ENCODE data around the gene UGT2B17. TPM values are rescaled to one million over a fixed set of nuclear protein-coding genes. Genes with fewer than 3 reads are reported as not detected.
"Not testable (repeated sequence)": the region's sequence is repeated elsewhere in the genome, so short reads cannot be mapped to it uniquely, and the experiment has no call there.

The UGT2B17 gene
- total and polyA plus RNA-seq, 8 donors: 0.11 to 1.1 (median 0.42) TPM

- WGBS, 2 donors: 96% methylated on average over 3 of the region's 3 CpGs; no CpG with 5 or more reads in 1 of the 2 donors
- H3K4me3 ChIP-seq: no peak overlapping the region
- no peaks in the 10 kb centered on the region for H3K36me3 ChIP-seq
- no peaks in the 10 kb centered on the region for H3K27me3 ChIP-seq
- no peaks in the 10 kb centered on the region for H3K4me1 ChIP-seq
- intact Hi-C loops (cut with DNase I): no loop called here
- DNase-seq: no peak
- no peaks in the 10 kb centered on the region for H3K9me3 ChIP-seq
- no peak for TF ChIP-seq CTCF (IDR thresholded peaks at IDR 0.05)
- no peak for FAIRE-seq
- no peak for ATAC-seq
- no peak overlapping the region for H3K27ac ChIP-seq
These were observed 1.5 kb upstream of the UGT2B17 start for GRCh38 chr4:68577590-68577989.

- ATAC-seq; H3K9me3 ChIP-seq; FAIRE-seq; H3K4me1 ChIP-seq; H3K36me3 ChIP-seq; DNase-seq; H3K27ac ChIP-seq; H3K27me3 ChIP-seq; H3K4me3 ChIP-seq; intact Hi-C loops (cut with DNase I): not testable (repeated sequence)
- 92% methylated on average over 5 of the region's 5 CpGs; no CpG with 5 or more reads in 1 of the 2 donors for WGBS, 2 donors
These were observed 486 bp downstream of the UGT2B17 start for GRCh38 chr4:68575636-68576035.

GRCh38 chr4:68575081-68575480 lies 1.0 kb downstream of the UGT2B17 start:
- TF ChIP-seq CTCF (IDR thresholded peaks at IDR 0.05): no peak
- ATAC-seq (no peak), DNase-seq (no peak), FAIRE-seq (no peak)
- no peaks in the 10 kb centered on the region for H3K36me3 ChIP-seq
- no peaks in the 10 kb centered on the region for H3K9me3 ChIP-seq
- intact Hi-C loops (cut with DNase I): no loop called here
- no peak overlapping the region for H3K27ac ChIP-seq
- H3K4me1 ChIP-seq: no peaks in the 10 kb centered on the region
- WGBS, 2 donors: 96% methylated on average over 1 of the region's 1 CpG; no CpG with 5 or more reads in 1 of the 2 donors
- no peak overlapping the region for H3K4me3 ChIP-seq
- H3K27me3 ChIP-seq: no peaks in the 10 kb centered on the region

GRCh38 chr4:68572653-68573170 lies 3.4 kb downstream of the UGT2B17 start:
- Histone ChIP-seq H3K36me3 (no peaks in the 10 kb centered on the region), H3K9me3 (no peaks in the 10 kb centered on the region), H3K4me3 (no peak overlapping the region), H3K27ac (no peak overlapping the region), H3K4me1 (no peaks in the 10 kb centered on the region), H3K27me3 (no peaks in the 10 kb centered on the region)
- TF ChIP-seq CTCF (IDR thresholded peaks at IDR 0.05): no peak
- no peak for DNase-seq
- WGBS, 2 donors: 94% methylated on average over 3 of the region's 3 CpGs; no CpG with 5 or more reads in 1 of the 2 donors
- no peak for FAIRE-seq
- no peak for ATAC-seq
- intact Hi-C loops (cut with DNase I): no loop called here

GRCh38 chr4:68570122-68570507 lies 6.0 kb downstream of the UGT2B17 start:
- no peaks in the 10 kb centered on the region for H3K9me3 ChIP-seq
- H3K27me3 ChIP-seq: no peaks in the 10 kb centered on the region
- no peak for TF ChIP-seq CTCF (IDR thresholded peaks at IDR 0.05)
- intact Hi-C loops (cut with DNase I): no loop called here
- 77% methylated on average over 4 of the region's 4 CpGs; no CpG with 5 or more reads in 1 of the 2 donors for WGBS, 2 donors
- no peak overlapping the region for H3K4me3 ChIP-seq
- H3K36me3 ChIP-seq: no peaks in the 10 kb centered on the region
- FAIRE-seq: no peak
- no peak for DNase-seq
- H3K4me1 ChIP-seq: no peaks in the 10 kb centered on the region
- H3K27ac ChIP-seq: no peak overlapping the region
- no peak for ATAC-seq
